DMS153 treated with DMSO at 0.1 percent for 48 hours (cell line): ENCODE data around the gene DUSP2.

Source experiments
- DNase-seq: peaks from one replicate; lab custom pipeline; 2025; ENCODE audit not compliant: unreplicated experiment; lab: John Stamatoyannopoulos, UW

DUSP2 gene

DNA sequence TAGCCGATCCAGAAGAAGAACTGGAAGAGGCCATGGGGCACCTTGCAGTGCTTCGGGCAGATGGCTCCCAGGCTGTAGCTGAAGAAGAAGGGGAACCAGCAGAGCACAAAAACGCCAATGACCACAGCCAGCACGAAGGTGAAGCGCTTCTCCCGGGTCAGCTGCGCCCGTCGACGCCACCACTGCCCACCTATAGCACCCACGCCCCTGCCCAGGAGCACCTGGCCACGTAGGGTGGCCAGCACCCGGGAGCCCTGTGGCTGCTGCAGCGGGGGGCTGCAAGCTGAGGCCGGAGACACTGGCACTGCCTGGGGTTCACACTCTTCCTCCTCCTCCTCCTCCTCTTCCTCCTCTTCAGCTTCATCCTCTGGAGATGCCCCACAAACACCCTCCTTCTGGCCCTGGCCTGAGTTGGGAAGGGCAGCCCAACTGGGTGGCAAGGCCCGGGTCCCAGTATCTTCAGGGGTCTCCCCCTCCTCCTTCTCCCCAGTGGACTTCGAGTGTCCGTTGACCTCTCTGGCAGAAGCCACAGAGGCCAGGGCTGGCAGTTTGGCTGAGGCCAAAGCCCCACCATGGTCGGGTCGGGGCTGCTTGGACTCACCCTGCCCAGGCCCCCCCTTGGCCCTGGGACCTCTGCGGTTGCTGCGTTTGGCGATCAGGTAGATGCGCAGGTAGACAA lies 30.2 kb downstream of the DUSP2 start:
- DNase-seq, result no peak

DNA sequence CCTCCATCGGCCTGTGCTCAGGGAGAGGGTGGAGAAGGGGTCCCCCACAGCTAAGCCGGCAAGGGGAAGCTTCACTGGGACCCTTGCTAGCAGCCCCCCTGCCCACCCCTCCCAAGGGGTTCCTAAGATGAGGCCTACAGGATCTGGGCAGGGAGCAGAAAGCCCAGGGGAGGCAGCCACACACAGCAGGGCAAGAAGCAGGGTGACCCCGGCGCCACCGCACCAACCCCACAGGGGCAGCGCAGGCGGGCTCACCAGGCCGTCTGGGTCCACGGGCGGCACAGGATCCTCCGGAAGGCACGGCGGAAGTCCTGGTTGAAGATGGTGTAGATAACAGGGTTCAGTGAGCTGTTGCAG lies 30.7 kb downstream of the DUSP2 start:
- DNase-seq, result no peak

DNA sequence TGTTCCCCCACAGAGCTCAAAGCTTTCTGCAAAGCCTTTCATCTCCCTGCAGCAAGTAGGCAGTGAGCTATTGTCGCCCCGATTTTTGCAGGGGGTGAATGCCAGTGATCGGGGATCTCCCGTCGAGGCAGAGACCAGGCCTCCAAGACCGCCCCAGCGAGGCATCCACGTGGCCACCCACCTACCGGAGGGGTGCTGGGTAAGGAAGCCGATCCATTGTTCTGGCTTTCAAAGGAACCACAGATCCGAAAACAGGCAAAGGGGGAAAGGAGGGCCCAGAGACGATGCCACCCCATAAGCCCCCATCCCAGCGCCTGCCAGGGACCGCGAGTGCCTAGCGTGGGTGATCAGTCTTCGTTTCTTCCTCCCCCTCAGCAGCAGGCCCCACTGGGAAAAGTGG lies 31.3 kb downstream of the DUSP2 start:
- DNase-seq, result no peak

DNA sequence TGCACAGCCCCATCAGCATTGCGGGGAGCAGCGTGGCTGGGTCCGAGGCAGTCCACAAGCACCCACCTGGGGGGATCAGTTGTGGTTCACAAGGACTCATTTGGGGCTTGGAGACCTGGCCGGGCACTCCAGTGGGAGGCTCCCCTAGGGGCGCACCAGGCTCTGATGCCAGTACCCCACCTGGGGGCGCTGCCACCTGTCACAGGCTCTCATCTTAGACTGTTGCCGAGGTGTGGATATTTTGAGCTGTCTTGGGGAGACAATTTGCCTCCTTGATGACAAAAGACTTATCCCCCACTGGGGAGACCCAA lies 31.9 kb downstream of the DUSP2 start:
- DNase-seq, result no peak

DNA sequence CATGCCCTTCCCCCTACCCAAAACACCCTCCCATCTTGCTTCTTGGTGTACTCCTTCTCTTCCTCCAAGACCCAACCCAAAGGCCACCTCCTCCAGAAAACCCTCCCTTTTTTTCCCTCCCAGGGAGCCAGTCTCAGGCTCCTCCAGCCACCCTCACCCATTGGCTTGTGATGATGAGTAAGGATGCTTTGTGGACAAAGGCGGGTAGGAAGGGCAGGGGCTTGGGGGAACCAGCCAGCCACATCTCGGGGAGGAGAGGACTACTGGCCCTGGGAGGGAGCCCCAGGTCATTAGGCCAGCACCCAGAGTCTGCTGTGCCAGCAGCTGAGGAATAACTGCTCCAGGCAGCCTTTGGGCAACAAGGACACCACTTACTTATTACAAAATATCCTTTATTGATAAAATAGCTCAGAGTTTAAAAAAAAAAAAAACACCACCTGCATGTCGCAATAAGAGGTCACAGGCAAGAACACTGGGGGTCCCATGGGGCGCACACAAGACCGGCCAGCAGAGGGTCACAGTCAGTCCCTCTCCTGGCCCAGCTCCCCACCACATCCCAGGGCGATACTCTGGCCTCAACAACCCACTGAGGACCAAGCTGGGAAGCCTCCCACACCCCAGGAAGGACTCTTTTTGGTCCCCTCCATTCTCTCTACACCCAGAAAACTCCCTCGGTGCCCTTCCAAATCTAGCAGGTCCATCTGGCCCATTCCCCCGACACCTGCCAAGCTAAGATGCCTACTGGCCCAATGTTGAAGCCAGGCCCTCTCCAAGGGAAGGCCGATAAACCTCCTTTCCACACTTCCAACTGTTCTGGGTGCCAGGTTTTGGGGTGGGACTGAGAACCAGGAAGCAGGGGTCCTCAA lies 32.5 kb downstream of the DUSP2 start:
- no peak for DNase-seq

DNA sequence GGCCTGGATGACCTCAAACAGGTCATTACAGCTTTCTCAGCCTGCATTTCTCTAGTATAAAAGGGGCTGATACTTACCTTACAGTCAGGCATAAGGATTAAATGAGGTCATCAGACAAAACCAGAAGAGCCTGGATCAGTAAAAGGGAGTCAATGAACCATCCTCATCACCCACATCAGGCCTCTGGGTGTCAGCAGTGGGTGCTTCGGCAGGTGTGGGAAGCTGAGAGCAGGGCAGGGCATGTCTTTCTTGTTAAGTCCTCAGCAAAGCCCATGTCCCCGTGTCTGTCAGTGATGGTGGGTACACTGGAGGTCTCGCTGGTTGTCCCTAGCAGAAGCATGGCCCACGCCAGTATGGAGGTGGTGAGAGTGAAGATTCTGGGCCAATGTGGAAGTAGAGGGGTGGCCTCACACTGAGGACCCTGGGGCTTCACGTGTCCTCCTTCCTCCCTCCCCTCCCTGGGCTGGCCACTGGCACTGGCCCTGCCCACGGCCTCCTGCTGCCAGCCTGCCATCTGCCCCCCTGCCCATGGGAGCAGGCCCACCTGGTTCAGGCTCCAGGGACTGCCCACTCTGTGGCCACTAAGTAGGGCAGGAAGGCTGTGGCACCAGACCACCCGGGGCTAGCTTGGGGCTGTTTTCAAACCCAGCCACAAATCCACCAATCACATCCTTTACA lies 33.3 kb downstream of the DUSP2 start:
- no peak for DNase-seq

DNA sequence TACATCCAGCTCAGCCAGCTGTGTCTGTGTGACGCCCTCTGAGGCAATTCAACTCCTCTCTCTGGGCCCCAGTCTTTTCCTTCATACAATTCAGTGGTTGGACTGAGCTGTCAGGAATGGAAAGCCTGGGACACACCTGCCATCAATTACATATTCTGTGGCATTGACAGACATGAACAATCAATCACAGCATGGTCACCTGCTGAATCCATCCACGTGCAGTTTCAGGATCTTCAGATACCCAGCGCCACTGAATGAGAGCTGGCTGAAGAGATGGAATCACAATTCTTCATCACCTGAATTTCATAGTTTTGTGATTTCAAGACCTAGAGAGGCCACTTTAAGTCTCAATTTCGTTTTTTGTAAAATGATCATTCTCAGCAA lies 34.0 kb downstream of the DUSP2 start:
- no peak for DNase-seq

DNA sequence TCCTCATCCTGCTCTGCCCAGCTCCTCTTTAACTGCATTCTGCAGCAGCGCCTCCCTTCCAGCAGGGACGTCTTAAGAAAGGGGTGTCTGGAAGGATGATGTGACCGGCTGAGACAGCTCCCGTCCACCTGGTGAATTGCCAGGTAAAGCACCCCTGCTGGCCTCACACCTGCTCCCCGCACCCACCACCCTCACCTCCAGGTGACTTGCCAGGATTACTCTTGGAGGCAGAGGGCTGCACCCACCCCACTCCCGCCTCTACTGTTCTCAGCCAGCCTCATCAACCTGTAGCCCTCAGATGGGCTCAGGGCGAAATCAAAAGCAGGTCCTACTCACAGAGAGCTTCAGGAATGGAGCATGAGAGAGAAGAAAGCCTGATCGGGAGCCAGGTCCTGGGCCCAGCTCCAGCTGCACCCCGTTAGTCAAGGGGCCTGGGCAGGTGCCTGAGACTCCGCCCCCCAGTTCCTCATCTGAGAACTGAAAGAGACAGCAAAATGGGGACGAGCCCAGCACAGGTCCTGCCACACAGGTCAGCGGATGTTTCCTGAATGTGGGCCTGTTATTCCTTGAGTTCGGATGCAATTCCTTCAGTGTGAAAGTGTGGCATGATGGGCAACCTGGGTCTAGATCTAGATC lies 34.5 kb downstream of the DUSP2 start:
- DNase-seq, result no peak

DNA sequence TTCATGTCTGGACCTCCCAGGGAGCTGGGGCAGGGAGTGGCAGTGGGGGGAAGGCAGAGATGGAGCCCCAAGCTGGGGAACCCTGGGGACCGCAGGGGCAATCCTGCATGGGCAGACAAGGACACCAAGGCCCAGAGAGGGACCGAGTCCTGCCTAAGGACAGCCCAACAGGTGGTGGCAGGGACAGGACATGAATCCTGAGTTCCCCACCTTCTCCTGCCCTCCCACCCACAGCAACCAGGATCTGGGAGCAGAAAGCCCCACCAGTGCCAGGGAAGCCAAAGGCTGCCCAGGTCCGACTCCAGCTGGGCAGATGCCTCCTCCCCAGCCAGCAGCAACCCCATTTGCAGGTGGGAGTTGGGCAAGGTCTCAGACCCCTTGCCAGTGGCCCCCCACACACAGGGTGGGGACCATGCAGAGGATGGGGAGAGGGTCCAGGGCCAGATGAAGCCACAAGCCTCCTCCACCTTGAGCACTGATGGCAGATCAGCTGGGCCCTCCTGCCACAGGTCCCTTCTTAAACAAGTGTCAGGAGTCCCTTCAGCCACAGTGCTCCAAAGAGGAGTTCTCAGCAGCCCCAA lies 35.2 kb downstream of the DUSP2 start:
- DNase-seq, result no peak

DNA sequence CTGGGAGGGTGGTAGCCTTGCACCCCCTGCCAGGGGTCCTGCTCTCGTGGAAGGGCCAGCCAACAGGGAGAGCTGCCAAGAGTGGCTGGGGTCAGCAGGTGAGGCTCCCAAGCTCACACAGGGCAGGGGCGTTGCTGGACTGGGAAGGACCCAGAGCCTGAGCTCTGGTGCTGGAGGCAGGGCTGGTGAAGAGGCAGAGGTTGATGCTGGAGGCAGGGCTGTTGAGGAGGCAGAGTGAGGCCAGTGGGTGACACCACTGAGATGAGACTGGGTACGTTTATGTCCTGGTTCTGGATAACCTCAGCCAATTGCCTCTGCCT lies 35.9 kb downstream of the DUSP2 start:
- no peak for DNase-seq

DNA sequence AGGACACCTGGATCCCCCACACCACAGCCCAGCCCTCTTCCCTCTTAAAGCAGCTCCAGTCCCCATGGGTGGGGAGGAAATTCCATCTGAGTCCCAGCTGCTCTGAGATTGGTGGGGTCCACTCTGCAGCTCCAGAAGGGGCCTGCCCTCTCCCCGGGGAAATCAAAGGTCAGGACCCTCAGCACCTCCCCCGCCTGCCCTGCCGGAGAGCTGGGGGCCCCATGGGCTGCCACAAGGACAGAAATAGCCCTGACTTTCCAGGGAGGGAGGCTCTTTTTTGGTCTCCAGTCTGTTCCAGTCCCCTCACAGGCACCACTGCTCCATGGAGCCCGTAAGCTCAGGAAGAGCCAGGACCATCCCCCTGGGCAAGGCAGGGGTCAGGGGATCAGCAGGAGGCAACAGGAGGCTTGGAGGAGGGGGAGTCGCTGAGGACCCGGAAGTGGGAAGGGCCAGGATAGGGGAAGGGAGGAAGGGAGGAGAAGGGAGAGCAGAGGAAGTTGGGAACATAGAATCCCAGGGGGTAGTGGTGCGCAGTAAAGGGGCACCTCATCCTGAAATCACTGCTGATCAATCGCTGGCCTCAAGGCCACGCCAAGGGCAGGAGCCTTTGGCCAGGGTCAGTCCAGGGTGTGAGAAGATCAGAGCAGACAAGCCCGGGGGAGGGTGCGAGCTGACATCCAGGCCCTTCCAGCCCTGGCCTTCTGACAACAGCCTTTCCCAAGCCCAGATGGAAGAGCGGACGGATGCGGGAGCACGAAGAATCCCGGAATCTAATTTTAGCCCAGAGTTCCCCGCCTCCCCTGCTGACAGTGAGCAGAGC lies 36.5 kb downstream of the DUSP2 start:
- DNase-seq, result no peak

DNA sequence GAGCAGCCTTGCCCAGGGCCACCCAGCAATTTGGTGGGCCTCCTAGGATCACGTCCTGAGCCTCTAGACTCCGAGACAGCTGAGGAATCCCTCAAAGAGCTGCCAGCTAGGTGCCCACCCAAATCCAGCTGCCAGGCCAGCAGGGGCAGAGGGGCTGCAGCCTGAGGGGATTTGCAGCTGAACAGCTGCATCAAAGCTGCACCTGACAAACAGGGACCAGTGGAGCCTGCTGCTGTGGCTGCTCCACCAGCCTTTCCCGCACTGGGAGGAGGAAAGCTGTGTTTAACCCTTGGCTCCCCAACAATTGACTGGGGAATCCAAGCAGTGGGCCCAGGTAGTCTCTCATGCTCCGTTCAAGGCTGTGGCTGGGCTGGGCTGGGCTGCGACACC lies 37.1 kb downstream of the DUSP2 start:
- no peak for DNase-seq

DNA sequence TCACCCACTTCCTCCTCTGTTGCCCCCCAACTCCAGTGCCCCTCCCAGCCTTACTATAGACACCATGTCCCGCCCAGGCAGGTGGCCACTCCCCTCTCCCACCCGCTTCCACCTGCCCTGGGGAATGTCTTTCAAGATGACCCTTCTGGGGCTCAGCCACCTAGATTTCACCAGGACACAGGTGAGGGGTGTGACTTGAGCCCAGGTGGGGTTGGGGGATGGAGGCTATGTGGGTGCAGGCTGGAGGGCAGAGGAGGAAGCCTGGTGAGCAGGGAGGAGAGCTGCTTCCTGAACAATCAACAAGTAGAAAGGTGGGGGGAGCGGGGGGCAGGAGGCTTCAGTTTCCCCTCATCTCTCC lies 37.6 kb downstream of the DUSP2 start:
- no peak for DNase-seq

DNA sequence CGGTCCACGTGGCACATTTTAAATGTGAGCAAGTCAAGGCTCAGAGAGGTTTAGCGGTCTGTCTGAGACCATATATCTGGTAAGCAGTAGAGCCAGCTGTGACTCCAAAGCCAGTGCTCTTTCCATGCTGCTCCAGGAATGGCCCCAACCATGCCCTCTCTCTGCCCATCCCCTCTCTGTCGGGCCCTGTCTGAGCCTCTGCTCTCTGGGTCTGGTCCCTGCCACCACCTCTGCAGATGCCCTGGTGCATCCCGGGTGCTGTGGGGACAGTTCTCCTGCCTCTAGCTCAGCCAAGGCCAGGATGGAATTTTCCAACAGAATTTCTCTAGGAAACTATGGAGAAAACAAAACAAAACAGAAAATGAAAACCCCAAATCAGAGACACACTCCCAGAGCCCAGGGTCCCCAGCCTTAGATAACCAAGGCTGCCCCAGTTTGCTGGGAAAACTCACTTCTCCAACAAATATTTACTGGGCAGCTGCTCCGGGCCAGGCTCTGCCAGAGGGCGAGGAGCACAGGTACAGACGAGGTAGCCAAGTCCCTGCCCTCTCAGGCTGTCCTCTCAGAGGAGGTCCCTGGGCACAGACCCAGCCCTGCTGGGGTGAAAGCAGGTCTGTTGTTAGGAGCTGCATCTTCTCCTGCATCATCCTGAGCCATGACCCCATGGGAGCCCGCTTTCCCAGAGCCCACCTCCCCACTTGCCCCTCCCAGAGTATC lies 38.1 kb downstream of the DUSP2 start:
- no peak for DNase-seq

DNA sequence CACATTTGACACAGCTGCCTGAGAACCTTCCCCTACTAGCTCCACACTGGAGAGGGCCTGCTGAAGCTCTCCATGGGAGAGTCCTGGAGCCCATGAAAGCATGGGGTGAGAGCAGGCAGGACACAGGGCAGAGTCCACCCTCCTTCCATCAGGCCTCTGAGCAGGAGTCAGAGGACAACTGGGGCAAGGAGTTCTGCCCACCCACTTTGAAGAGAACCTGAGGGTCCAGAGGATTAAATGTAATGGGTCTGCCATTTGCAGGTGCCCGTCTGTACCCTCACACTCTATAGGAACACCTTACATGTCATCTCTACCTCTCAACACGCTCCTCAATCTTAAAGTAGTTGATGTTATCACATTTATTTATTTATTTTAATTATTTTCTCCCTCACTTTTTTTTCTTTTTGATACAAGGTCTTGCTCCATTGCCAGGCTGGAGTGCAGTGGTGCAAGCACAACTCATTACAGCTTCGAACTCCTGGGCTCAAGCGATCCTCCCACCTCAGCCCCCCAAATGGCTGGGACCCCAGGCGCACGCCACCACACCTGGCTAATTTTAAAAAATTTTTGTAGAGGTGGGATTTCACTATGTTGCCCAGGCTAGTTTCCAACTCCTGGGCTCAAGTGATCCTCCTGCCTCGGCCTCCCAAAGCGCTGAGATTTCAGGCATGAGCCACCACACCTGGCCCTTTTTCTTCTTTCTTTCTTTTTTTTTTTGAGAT lies 39.1 kb downstream of the DUSP2 start:
- no peak for DNase-seq

DNA sequence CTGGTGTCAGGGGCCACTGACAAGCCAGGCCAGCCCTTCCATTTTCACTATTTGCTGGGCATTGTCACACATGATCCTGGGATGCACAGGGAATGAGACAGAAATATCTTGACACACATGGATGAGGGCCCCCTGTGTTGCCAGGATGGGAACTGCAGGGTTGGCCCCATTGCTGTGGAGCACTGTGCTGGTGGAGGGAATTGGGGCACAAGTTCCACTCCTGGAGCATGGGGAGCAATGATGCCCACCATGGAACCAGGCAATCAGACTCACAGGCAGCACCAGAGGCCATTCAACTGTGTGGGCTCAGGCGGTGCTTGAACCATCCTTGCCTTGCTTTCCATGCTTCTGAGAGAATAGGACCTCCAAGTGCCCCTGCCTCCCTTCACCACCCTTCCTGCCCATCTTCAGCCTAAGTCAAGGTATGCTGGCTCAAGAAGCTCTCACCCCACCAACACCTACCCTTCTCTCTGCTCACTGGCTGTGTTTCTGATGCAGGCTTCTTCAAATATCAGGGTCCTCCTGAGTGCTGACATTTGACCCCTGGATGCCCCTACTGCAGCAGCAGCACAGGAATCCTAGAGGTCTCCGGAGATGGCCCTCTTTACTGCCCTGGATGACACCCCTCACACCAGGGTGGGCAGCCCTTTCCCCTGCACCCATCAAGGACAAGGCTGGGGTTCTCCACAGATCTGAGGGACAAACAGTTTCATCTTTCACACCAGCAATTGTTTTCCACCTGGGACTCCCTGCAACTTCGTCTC lies 39.9 kb downstream of the DUSP2 start:
- DNase-seq, result no peak

DNA sequence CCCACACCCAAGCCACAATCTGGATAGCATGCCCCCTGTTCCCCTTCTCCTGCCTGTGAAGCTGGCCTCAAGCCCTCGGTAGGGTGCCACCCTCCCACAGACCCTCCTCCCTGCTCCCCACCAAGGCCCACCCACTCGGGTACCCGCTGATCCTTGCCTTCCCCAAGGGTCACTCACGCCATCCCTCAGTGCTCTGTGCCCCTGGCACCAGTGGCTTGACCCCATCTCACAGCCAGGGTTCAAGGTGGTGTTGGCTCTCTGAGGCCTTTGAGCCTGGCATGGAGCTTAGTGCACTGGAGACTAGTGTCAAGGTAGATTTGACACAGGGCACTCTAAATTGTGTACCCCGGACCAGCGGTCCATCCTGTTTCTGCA lies 40.8 kb downstream of the DUSP2 start:
- no peak for DNase-seq

DNA sequence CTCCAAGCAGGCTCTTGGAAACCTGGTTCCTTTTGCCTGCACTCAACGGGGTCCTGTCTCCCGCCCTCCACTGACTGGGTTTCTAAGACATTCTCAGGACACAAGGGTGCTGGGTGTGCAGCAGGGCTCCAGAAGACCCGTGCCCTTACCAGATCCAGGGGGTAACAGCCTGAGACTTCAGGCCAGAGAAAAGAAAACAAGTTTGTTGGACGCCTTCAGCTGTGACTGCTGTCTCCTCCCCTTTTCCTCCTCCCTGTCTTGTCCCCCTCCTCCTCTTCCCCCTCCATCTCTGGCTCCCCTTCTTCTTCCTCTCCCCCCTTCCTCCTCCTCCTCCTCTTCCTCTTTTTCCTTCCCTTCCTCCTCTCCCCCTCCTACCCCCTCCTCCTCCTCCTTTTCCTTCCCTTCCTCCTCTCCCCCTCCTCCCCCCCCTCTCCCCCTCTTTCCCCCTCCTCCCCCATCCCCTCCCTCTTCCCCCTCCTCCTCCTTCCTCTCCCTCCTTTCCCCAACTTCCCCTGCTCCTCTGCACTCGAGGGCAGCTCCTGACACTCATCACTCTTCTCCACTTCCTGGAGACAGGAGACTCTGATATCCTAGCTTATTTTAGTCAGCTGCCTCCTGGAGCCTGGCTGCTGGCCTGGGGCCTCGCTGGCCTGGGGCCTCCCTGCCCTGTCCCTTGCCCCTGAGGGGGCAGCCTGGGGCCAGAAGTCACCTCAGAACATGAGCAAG lies 41.3 kb downstream of the DUSP2 start:
- DNase-seq, result no peak
